ENCODE results near the gene FADD. TPM values are rescaled to one million over a fixed set of nuclear protein-coding genes. Genes with fewer than 3 reads are reported as not detected.
"Not testable (repeated sequence)": the region's sequence is repeated elsewhere in the genome, so short reads cannot be mapped to it uniquely, and the experiment has no call there.

Gene FADD
- total and polyA plus RNA-seq, 4 donors = 10.7 to 17.8 (median 14.7) TPM

DNA sequence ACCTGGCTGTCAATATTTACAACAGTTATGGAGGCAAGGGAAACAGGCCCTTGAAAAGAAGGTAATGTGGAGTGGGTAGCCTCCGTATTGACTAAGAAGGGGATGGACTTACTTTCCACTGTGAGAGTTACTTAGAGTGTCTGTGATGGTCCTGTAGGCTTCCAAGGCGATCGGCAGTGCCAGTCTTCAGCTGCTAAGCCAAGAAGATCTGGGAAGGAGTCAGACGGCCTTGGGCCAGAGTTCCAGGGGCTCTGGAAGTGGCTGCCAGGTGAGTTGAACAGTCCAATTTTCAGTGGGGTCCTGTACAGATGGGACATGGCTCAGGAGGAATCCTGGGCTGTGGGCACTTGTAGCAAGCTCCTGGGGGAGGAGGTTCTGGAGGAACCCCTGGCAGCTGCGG lies 14.3 kb downstream of the FADD start:
- H3K27me3 ChIP-seq (ENCODE audit: control insufficient read depth in 1 of 2, insufficient read depth in 2 of 2, low read length in 1 of 2); H3K4me3 ChIP-seq (ENCODE audit: low read length in 2 of 2); H3K9me3 ChIP-seq (ENCODE audit: control insufficient read depth, low read length); H3K27ac ChIP-seq (ENCODE audit: low read depth in 1 of 2, low read length in 2 of 2); H3K36me3 ChIP-seq (ENCODE audit: control insufficient read depth in 1 of 2, insufficient read depth in 2 of 2, low read length in 1 of 2); ATAC-seq (ENCODE audit: low FRiP score); H3K4me1 ChIP-seq (ENCODE audit: control insufficient read depth in 1 of 2, insufficient read depth in 2 of 2, low read length in 2 of 2); intact Hi-C loops (cut with DNase I): not testable (repeated sequence)
- 75 to 84% methylated on average over 5 of the region's 5 CpGs for whole genome bisulfite sequencing, 2 donors
- peak in 1 of 2 donors; percentile 6 for DNase-seq

DNA sequence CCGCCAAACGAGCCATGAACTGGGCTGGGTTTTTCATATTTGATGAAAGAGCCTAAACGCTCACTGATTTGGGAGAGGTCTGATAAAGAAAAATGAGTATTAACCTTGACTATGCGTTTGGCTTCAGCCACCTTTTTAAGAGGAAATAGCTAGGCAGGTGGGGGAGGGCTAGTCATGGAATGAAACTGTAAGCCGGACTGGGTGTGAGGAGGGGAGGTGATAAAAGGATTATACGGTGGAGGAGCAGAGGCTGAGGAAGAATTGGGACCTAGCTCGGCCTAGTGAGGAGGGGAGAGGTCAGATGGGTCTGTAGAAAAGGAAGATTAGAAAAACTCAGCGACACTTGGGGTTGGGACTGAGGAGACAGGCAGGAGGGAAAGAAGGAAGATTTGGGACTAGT lies 15.0 kb downstream of the FADD start:
- H3K4me1 ChIP-seq (ENCODE audit: control insufficient read depth in 1 of 2, insufficient read depth in 2 of 2, low read length in 2 of 2); ATAC-seq (ENCODE audit: low FRiP score); H3K27ac ChIP-seq (ENCODE audit: low read depth in 1 of 2, low read length in 2 of 2); H3K9me3 ChIP-seq (ENCODE audit: control insufficient read depth, low read length); H3K36me3 ChIP-seq (ENCODE audit: control insufficient read depth in 1 of 2, insufficient read depth in 2 of 2, low read length in 1 of 2); H3K4me3 ChIP-seq (ENCODE audit: low read length in 2 of 2); intact Hi-C loops (cut with DNase I); H3K27me3 ChIP-seq (ENCODE audit: control insufficient read depth in 1 of 2, insufficient read depth in 2 of 2, low read length in 1 of 2); DNase-seq: not testable (repeated sequence)
- WGBS, 2 donors = 68 to 76% methylated on average over 8 of the region's 8 CpGs

DNA sequence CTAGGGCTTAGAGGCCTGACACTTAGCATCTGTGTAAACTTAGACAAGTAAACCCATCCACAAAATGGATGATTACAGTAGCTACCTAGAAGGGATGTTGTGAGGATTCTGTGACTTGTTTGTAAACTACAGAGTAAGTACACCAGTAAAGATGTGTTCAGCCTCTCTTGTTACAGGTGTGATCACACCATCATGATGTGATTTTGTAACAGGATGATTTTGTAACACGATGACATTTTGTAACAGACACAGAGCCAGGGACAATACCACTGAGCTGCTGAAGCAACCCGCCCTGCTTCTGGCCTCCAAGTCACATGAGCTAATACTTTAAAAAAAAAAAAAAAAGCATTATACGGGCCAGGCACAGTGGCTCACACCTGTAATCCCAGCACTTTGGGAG lies 17.0 kb downstream of the FADD start:
- Histone ChIP-seq H3K27ac (ENCODE audit: low read depth in 1 of 2, low read length in 2 of 2) (no peak overlapping the region), H3K9me3 (ENCODE audit: control insufficient read depth, low read length) (no peaks in the 10 kb centered on the region), H3K4me3 (ENCODE audit: low read length in 2 of 2) (no peak overlapping the region), H3K4me1 (ENCODE audit: control insufficient read depth in 1 of 2, insufficient read depth in 2 of 2, low read length in 2 of 2) (no peaks in the 10 kb centered on the region), H3K36me3 (ENCODE audit: control insufficient read depth in 1 of 2, insufficient read depth in 2 of 2, low read length in 1 of 2) (no peaks in the 10 kb centered on the region), H3K27me3 (ENCODE audit: control insufficient read depth in 1 of 2, insufficient read depth in 2 of 2, low read length in 1 of 2) (no peaks in the 10 kb centered on the region)
- intact Hi-C loops (cut with DNase I) = no loop called here
- WGBS, 2 donors = 87 to 88% methylated on average over 3 of the region's 3 CpGs
- ATAC-seq (ENCODE audit: low FRiP score) = no peak
- peak in 1 of 2 donors; percentile 20 for DNase-seq

DNA sequence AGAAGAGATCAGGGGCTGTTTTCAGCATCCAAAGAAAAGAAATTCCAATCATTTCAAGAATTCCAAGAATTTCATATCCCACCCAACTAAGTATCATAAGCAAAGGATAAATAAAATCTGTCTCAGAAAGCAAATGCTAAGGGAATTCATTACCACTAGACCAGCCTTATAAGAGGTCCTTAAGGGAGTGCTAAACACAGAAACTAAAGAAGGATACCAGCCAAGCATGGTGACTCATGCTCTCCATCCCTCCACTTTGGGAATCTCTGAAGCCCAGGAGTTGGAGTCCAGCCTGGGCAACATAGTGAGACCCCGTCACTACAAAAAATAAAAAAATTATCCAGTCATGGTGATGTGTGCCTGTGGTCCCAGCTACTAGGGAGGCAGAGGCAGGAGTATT lies 17.8 kb downstream of the FADD start:
- ATAC-seq (ENCODE audit: low FRiP score) (no peak), DNase-seq (no peak)
- Histone ChIP-seq H3K27ac (ENCODE audit: low read depth in 1 of 2, low read length in 2 of 2) (no peak overlapping the region), H3K27me3 (ENCODE audit: control insufficient read depth in 1 of 2, insufficient read depth in 2 of 2, low read length in 1 of 2) (no peaks in the 10 kb centered on the region), H3K4me1 (ENCODE audit: control insufficient read depth in 1 of 2, insufficient read depth in 2 of 2, low read length in 2 of 2) (no peaks in the 10 kb centered on the region), H3K36me3 (ENCODE audit: control insufficient read depth in 1 of 2, insufficient read depth in 2 of 2, low read length in 1 of 2) (no peaks in the 10 kb centered on the region), H3K9me3 (ENCODE audit: control insufficient read depth, low read length) (no peaks in the 10 kb centered on the region), H3K4me3 (ENCODE audit: low read length in 2 of 2) (no peak overlapping the region)
- 68 to 92% methylated on average over 1 of the region's 1 CpG for WGBS, 2 donors
- intact Hi-C loops (cut with DNase I) = no loop called here

DNA sequence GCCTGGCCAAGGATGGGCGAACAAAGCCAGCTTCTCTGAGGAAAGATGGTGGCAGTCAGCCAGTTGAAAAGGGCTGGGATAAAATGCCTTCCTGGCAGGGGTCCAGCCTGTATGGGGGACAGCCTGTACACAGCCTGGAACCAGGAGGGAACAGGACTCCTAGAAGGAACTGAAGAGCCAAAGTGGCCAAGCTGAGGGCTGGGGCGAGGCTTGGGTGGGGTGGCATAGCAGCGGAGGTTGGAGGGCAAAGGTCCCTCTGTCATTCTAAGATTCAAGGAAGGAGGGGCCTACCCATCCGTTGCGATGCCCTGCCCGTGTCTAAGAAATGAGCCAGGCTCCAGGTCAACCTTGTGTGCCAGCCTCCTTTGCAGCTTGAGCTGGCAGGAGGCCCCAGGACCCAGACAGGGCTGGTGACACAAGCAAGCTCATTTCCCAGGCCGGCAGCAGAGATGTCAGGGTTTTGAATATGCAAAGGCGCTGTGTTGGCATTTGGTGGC lies 22.6 kb downstream of the FADD start:
- Histone ChIP-seq H3K9me3 (ENCODE audit: control insufficient read depth, low read length) (no peaks in the 10 kb centered on the region), H3K27me3 (ENCODE audit: control insufficient read depth in 1 of 2, insufficient read depth in 2 of 2, low read length in 1 of 2) (no peaks in the 10 kb centered on the region), H3K27ac (ENCODE audit: low read depth in 1 of 2, low read length in 2 of 2) (no peak overlapping the region), H3K4me3 (ENCODE audit: low read length in 2 of 2) (no peak overlapping the region), H3K4me1 (ENCODE audit: control insufficient read depth in 1 of 2, insufficient read depth in 2 of 2, low read length in 2 of 2) (no peaks in the 10 kb centered on the region), H3K36me3 (ENCODE audit: control insufficient read depth in 1 of 2, insufficient read depth in 2 of 2, low read length in 1 of 2) (no peaks in the 10 kb centered on the region)
- 59 to 66% methylated on average over 8 of the region's 8 CpGs for WGBS, 2 donors
- intact Hi-C loops (cut with DNase I) = no loop called here
- ATAC-seq (ENCODE audit: low FRiP score) (peak; percentile 46), DNase-seq (peak in 1 of 2 donors; percentile 49)

DNA sequence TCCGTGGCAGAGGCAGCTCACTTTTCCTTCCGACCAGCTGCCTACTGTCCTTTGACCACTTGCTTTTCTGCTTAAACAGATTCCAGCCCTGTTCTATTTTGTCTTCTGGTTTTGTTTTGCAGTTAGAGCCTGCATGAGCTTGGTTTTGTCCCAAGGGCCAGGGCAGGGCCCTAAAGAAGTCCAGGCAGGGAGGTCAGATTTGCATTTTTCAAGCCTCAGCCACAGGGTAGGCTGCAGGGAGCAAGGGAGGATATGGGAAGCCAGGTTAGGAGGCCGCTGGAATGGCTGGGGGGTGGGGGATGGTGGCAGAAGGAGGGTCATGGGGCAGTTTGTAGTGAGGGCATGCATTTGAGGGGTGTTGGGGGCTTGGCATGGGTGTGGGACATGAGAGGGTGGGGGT lies 23.1 kb downstream of the FADD start:
- 88 to 92% methylated on average over 3 of the region's 3 CpGs for WGBS, 2 donors
- Histone ChIP-seq H3K9me3 (ENCODE audit: control insufficient read depth, low read length) (no peaks in the 10 kb centered on the region), H3K4me1 (ENCODE audit: control insufficient read depth in 1 of 2, insufficient read depth in 2 of 2, low read length in 2 of 2) (no peaks in the 10 kb centered on the region), H3K36me3 (ENCODE audit: control insufficient read depth in 1 of 2, insufficient read depth in 2 of 2, low read length in 1 of 2) (no peaks in the 10 kb centered on the region), H3K27ac (ENCODE audit: low read depth in 1 of 2, low read length in 2 of 2) (no peak overlapping the region), H3K27me3 (ENCODE audit: control insufficient read depth in 1 of 2, insufficient read depth in 2 of 2, low read length in 1 of 2) (no peaks in the 10 kb centered on the region), H3K4me3 (ENCODE audit: low read length in 2 of 2) (no peak overlapping the region)
- intact Hi-C loops (cut with DNase I) = no loop called here
- ATAC-seq (ENCODE audit: low FRiP score) = no peak
- peak in 1 of 2 donors; percentile 35 for DNase-seq

DNA sequence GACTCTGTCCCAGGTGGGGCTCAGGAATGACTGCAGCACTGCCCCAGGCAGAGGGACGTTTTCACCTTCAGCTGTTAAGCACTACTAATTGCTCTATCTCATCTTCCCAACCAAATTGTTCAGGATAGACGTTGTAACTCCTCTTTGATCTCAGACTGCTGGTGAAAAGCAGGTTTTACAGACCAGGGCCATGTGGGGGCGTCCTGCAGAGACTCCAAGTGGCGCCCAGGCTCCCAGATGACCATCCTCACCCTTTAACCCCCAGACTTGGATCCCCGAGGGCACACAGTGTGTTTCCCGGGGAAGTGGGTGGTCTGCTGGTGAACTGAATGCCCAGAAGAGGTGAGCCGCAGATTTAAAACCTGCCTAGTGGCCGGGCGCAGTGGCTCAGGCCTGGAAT lies 23.9 kb downstream of the FADD start:
- Histone ChIP-seq H3K4me1 (ENCODE audit: control insufficient read depth in 1 of 2, insufficient read depth in 2 of 2, low read length in 2 of 2) (no peaks in the 10 kb centered on the region), H3K27me3 (ENCODE audit: control insufficient read depth in 1 of 2, insufficient read depth in 2 of 2, low read length in 1 of 2) (no peaks in the 10 kb centered on the region), H3K36me3 (ENCODE audit: control insufficient read depth in 1 of 2, insufficient read depth in 2 of 2, low read length in 1 of 2) (no peaks in the 10 kb centered on the region), H3K4me3 (ENCODE audit: low read length in 2 of 2) (no peak overlapping the region), H3K9me3 (ENCODE audit: control insufficient read depth, low read length) (no peaks in the 10 kb centered on the region), H3K27ac (ENCODE audit: low read depth in 1 of 2, low read length in 2 of 2) (no peak overlapping the region)
- ATAC-seq (ENCODE audit: low FRiP score) (no peak), DNase-seq (peak in 1 of 2 donors; percentile 21)
- intact Hi-C loops (cut with DNase I) = no loop called here
- 75 to 76% methylated on average over 9 of the region's 9 CpGs for WGBS, 2 donors

DNA sequence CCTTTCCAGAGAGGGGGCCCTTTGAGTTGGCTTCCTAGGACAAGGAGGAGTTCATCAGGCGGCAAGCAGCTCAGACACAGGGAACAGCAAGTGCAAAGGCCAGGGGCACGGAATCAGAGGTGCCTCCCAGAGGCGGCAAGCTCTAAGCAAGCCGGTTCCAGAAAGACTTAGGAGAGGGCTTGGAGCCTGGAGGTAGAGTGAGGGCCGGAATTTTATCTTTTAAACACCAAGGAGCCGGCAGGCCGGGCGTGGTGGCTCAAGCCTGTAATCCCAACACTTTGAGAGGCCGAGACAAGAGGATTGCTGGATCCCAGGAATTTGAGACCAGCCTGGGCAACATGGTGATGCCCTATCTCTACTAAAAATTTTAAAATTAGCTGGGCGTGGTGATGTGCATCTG lies 26.6 kb downstream of the FADD start:
- Histone ChIP-seq H3K4me3 (ENCODE audit: low read length in 2 of 2) (no peak overlapping the region), H3K4me1 (ENCODE audit: control insufficient read depth in 1 of 2, insufficient read depth in 2 of 2, low read length in 2 of 2) (no peaks in the 10 kb centered on the region), H3K27ac (ENCODE audit: low read depth in 1 of 2, low read length in 2 of 2) (no peak overlapping the region), H3K27me3 (ENCODE audit: control insufficient read depth in 1 of 2, insufficient read depth in 2 of 2, low read length in 1 of 2) (no peaks in the 10 kb centered on the region), H3K36me3 (ENCODE audit: control insufficient read depth in 1 of 2, insufficient read depth in 2 of 2, low read length in 1 of 2) (no peaks in the 10 kb centered on the region), H3K9me3 (ENCODE audit: control insufficient read depth, low read length) (no peaks in the 10 kb centered on the region)
- ATAC-seq (ENCODE audit: low FRiP score) (no peak), DNase-seq (peak in 1 of 2 donors; percentile 19)
- intact Hi-C loops (cut with DNase I) = no loop called here
- WGBS, 2 donors = 96 to 97% methylated on average over 10 of the region's 10 CpGs

DNA sequence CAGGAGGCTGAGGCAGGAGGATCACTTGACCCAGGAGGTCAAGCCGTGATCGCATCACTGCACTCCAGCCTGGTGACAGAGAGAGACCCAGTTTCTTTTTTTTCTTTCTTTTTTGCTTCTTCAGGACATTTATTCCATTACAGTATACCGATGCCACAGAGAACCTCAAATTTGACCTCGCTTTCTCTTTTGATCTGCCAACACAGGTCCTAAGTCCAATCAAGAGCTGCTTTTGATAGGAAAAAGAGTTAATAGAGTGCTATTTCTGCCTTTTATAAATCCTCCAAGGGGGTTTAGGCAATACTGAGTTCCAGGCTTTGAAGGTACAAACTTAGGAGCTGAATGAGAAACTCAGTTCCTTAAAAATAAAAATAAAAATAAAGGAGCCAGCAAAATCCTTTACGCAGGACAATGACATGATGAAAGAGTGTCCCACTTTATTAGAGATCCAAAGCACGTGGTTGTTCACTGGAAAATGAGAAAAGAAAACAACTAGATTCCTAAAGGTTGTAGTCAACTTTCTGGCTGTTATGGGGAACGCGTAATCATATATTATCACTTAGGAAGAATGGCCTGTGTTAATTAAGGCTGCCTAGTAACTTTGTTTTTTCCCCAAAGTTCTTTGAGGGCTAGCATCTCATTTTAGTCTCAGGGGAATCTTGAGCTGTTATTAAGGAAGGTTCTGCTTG lies 27.2 kb downstream of the FADD start:
- Histone ChIP-seq H3K27ac (ENCODE audit: low read depth in 1 of 2, low read length in 2 of 2) (no peak overlapping the region), H3K4me3 (ENCODE audit: low read length in 2 of 2) (no peak overlapping the region), H3K9me3 (ENCODE audit: control insufficient read depth, low read length) (no peaks in the 10 kb centered on the region), H3K4me1 (ENCODE audit: control insufficient read depth in 1 of 2, insufficient read depth in 2 of 2, low read length in 2 of 2) (no peaks in the 10 kb centered on the region), H3K36me3 (ENCODE audit: control insufficient read depth in 1 of 2, insufficient read depth in 2 of 2, low read length in 1 of 2) (no peaks in the 10 kb centered on the region), H3K27me3 (ENCODE audit: control insufficient read depth in 1 of 2, insufficient read depth in 2 of 2, low read length in 1 of 2) (no peaks in the 10 kb centered on the region)
- 54 to 55% methylated on average over 8 of the region's 8 CpGs for whole genome bisulfite sequencing, 2 donors
- DNase-seq = peak in 1 of 2 donors; percentile 2
- no peak for ATAC-seq (ENCODE audit: low FRiP score)
- intact Hi-C loops (cut with DNase I) = no loop called here

All from aorta (tissue), 5 donors.